Transverse colon (tissue), 4 donors: ENCODE results near the gene CCDC15. TPM values are rescaled to one million over a fixed set of nuclear protein-coding genes. Genes with fewer than 3 reads are reported as not detected.

ENCODE experiments used
- DNase-seq: peaks from one replicate; pipeline ENCODE4 v3.0.0-alpha.2; 2019
- H3K27ac ChIP-seq, 4 donors: fragments of 200-600 bp; sonication (generic); 2 replicates each; pipeline ENCODE4 v1.5.1; 2016 to 2018; ENCODE audit warnings: inconsistent platforms in 4 of 4
- H3K27me3 ChIP-seq: fragments of 200-600 bp; sonication (generic); 2 replicates; pipeline ENCODE4 v1.5.1; 2017; ENCODE audit warnings: inconsistent platforms
- H3K36me3 ChIP-seq, 4 donors: fragments of 200-600 bp; sonication (generic); 2 replicates each; pipeline ENCODE4 v1.5.1; 2017 to 2019; ENCODE audit warnings: inconsistent platforms in 4 of 4
- H3K4me1 ChIP-seq, 4 donors: fragments of 200-600 bp; sonication (generic); 2 replicates each; pipeline ENCODE4 v1.5.1; 2017 to 2020; ENCODE audit warnings: inconsistent platforms in 4 of 4
- H3K4me3 ChIP-seq, 4 donors: fragments of 200-600 bp; sonication (generic); 1 replicate in 1 of 4; 2 replicates in 3 of 4; pipeline versions ENCODE4 v1.5.1 to v1.6.1; 2017 to 2019; ENCODE audit warnings: inconsistent platforms in 4 of 4
- H3K9me3 ChIP-seq, 2 donors: fragments of 200-600 bp; sonication (generic); 2 replicates each; pipeline ENCODE4 v1.5.1; 2017 to 2019; ENCODE audit warnings: inconsistent platforms in 2 of 2
- CTCF ChIP-seq, 5 experiments: fragments of 200-600 bp in 3 of 5; fragments of 450-650 bp in 2 of 5; sonication (generic) in 3 of 5; IDR thresholded peaks; 1 replicate in 2 of 5; 2 replicates in 3 of 5; pipeline ENCODE4 v1.5.1; 2016 to 2017; ENCODE audit warnings: antibody characterized with exemption in 5 of 5, inconsistent platforms in 3 of 5, mild to moderate bottlenecking in 2 of 5, moderate library complexity in 1 of 5
- EP300 ChIP-seq: sonication (generic); formaldehyde crosslinking; IDR thresholded peaks from one replicate; pipeline ENCODE4 v1.6.1; 2017; ENCODE audit warnings: antibody characterized with exemption, low read depth
- POLR2A ChIP-seq: fragments of 450-650 bp; IDR thresholded peaks from one replicate; pipeline ENCODE4 v1.6.1; 2016; ENCODE audit warnings: antibody characterized with exemption, mild to moderate bottlenecking, moderate library complexity
- POLR2AphosphoS5 ChIP-seq, 3 donors: sonication (generic); formaldehyde crosslinking; IDR thresholded peaks; one replicate each; pipeline ENCODE4 v1.6.1; 2016; ENCODE audit warnings: antibody characterized with exemption in 3 of 3
- WGBS, 2 donors: methylation state at CpG; one replicate each; pipeline ENCODE4 v1.1.5; 2018; ENCODE audit warnings: low coverage in 1 of 2; 5-methylcytosine and 5-hydroxymethylcytosine counted together
- in situ Hi-C, 4 donors: fragments of 200-750 bp; cut with MboI; loops; one replicate each; pipeline versions ENCODE4 v1.15.0 to v1.15.1; 2017; ENCODE audit warnings: low sequenced_read_pairs in 3 of 4, low pct_ligation_motif_present in 1 of 4, low pct_unique_long_range_greater_than_20kb in 1 of 4
- intact Hi-C: fragments of 100-400 bp; cut with DNase I; formaldehyde crosslinking; loops from one replicate; pipeline ENCODE4 v1.15.1; 2023; ENCODE audit warnings: low total_unique reads
- total RNA-seq, 4 donors: library from RNA; depleted of rRNA; stranded (reverse); fragments of >200 nt; gene quantifications; one replicate each; pipeline ENCODE4 v1.1.0, GENCODE V29; 2016

The CCDC15 gene
- total RNA-seq, 4 donors from 2014 or later = 0.64 to 0.82 (median 0.75) TPM; not detected in 1

- in situ Hi-C loops (no loop called here), intact Hi-C loops (no loop called here)
- no peak for TF ChIP-seq POLR2A
- TF ChIP-seq CTCF (IDR thresholded peaks at IDR 0.05) = no peak
- no peak for TF ChIP-seq EP300
- no peak for TF ChIP-seq POLR2AphosphoS5 (IDR thresholded peaks at IDR 0.05)
- H3K27me3 ChIP-seq = no peaks in the 10 kb centered on the region
- H3K4me1 ChIP-seq = no peaks in the 10 kb centered on the region
- no peak overlapping the region for H3K4me3 ChIP-seq
- 50 to 84% methylated on average over 1 to 18 of the region's 18 CpGs for WGBS, 2 donors
- DNase-seq = no peak
- H3K9me3 ChIP-seq = no peaks in the 10 kb centered on the region
- no peak overlapping the region for H3K27ac ChIP-seq
- no peaks in the 10 kb centered on the region for H3K36me3 ChIP-seq
These were observed 125.3 kb downstream of the CCDC15 start for GRCh38 chr11:125079151-125079877.

DNA sequence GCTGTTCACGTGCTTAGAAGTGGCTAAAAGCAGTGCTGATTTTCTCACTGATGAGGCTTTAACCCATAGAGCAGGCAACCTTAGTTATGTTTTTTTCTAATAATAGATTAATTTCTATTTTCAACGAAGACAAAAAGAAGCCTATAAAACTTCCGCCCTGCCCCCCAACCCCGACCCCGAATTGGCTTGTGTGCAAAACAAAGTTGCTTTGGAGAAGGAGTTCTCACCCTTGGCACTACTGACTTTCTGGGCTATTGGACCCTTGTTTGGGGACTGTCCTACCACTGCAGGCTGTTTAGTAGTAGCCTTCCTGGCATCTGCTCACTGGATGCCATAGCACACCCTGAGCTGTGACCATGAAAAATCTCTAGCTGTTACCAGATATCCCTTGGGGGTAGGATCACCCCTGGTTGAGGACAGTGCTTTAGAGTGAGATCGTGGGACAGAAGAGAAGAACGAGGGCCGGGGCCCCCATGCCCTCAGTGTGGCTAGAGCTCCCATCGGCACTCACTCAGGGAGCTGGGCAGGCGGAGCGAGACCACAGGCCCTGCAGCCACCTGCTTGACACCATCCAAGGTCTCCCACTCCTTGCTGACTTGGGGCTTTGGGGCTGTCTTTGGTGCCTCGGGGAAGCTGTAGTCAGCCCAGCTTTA, 126.0 kb downstream of the CCDC15 start:
- WGBS, 2 donors = 83 to 86% methylated on average over 1 to 12 of the region's 12 CpGs
- Histone ChIP-seq H3K36me3 (no peaks in the 10 kb centered on the region), H3K27me3 (no peaks in the 10 kb centered on the region), H3K9me3 (no peaks in the 10 kb centered on the region), H3K4me1 (no peaks in the 10 kb centered on the region), H3K27ac (no peak overlapping the region), H3K4me3 (no peak overlapping the region)
- in situ Hi-C loops = loop anchor here in 1 of 4 donors (10.0 kb wide), 1 partner anchor 65 kb away; no protein-coding TSS in a partner anchor
- DNase-seq = no peak
- TF ChIP-seq EP300 (no peak), POLR2AphosphoS5 (IDR thresholded peaks at IDR 0.05) (no peak)
- intact Hi-C loops = no loop called here

GRCh38 chr11:125080531-125080911, 126.5 kb downstream of the CCDC15 start:
- intact Hi-C loops (no loop called here), in situ Hi-C loops (loop anchor here in 1 of 4 donors (10.0 kb wide), 1 partner anchor 64 kb away; no protein-coding TSS in a partner anchor)
- H3K36me3 ChIP-seq = no peaks in the 10 kb centered on the region
- DNase-seq = no peak
- H3K27me3 ChIP-seq = no peaks in the 10 kb centered on the region
- TF ChIP-seq CTCF (IDR thresholded peaks at IDR 0.05) (no peak), POLR2AphosphoS5 (IDR thresholded peaks at IDR 0.05) (no peak), POLR2A (no peak), EP300 (no peak)
- no peaks in the 10 kb centered on the region for H3K4me1 ChIP-seq
- WGBS, 2 donors = 85% methylated on average over 2 to 12 of the region's 12 CpGs
- H3K9me3 ChIP-seq = no peaks in the 10 kb centered on the region
- H3K27ac ChIP-seq = no peak overlapping the region
- H3K4me3 ChIP-seq = no peak overlapping the region

GRCh38 chr11:125081098-125081798, 127.2 kb downstream of the CCDC15 start:
- WGBS, 2 donors = 33 to 75% methylated on average over 1 to 10 of the region's 14 CpGs

DNA sequence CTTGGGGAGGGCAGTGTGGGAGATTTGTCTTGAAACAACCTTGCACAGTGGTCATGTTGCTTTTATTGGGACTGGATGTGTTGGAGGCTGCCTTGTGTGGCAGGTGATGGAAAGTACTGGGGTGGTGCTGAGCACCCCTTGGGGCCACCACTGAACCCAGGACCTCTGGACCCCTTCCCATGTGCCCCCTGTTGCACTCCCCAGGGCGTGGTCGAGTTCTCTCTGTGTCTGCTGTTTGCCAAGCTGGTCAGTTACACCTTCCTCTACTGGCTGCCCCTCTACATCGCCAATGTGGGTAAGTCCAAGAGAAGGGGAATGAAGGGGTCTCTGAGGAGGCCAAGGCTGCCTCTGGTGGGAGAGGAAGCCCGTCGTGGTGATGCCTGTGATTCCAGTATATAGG, 128.0 kb downstream of the CCDC15 start:
- no peaks in the 10 kb centered on the region for H3K27me3 ChIP-seq
- no peaks in the 10 kb centered on the region for H3K9me3 ChIP-seq
- DNase-seq = no peak
- H3K4me3 ChIP-seq = no peak overlapping the region
- in situ Hi-C loops (loop anchor here in 1 of 4 donors (10.0 kb wide), 1 partner anchor 63 kb away; no protein-coding TSS in a partner anchor), intact Hi-C loops (no loop called here)
- no peaks in the 10 kb centered on the region for H3K36me3 ChIP-seq
- WGBS, 2 donors = 77% methylated on average over 5 of the region's 5 CpGs; no CpG with 5 or more reads in 1 of the 2 donors
- TF ChIP-seq EP300 (no peak), POLR2AphosphoS5 (IDR thresholded peaks at IDR 0.05) (no peak)
- H3K4me1 ChIP-seq = no peaks in the 10 kb centered on the region
- no peak overlapping the region for H3K27ac ChIP-seq

More at GRCh38 chr11:125081098-125081798, 127.2 kb downstream of the CCDC15 start:
- H3K4me3 ChIP-seq = no peak overlapping the region
- in situ Hi-C loops = loop anchor here in 1 of 4 donors (10.0 kb wide), 1 partner anchor 64 kb away; no protein-coding TSS in a partner anchor
- TF ChIP-seq POLR2A = no peak
- no peak overlapping the region for H3K27ac ChIP-seq
- no peaks in the 10 kb centered on the region for H3K4me1 ChIP-seq
- H3K36me3 ChIP-seq = no peaks in the 10 kb centered on the region
- DNase-seq = no peak
- intact Hi-C loops = no loop called here
- H3K9me3 ChIP-seq = no peaks in the 10 kb centered on the region
- no peaks in the 10 kb centered on the region for H3K27me3 ChIP-seq
